ENCODE results near the gene DCDC2. TPM values are rescaled to one million over a fixed set of nuclear protein-coding genes. Genes with fewer than 3 reads are reported as not detected.

Gene DCDC2
- total RNA-seq, 6 experiments from 2014 or later: not detected

DNA sequence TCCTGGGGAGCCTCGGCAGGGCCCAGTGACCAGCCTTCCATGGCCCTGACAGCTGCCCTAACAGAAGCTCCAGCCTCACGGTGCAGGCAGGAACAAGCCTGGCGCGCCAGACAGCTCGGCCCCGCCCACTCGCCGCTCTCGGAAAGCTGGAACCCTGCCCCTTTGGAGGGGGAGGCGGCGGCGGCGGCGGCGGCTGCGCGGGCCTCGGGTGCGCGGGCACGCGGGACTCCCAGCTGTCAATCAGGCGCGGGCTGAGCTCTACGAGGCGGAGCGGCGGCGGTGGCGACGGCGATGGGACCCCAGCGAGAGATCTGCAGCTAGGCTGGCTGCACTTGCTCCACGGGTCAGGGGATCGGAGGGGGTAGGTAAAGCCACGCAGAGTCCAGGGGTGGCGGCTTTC lies 231.9 kb downstream of the DCDC2 start, which contains the start of gene NRSN1:
TSS of gene NRSN1 (plus strand) at position 236 of the 400 bp plus-strand sequence. CDS start 8,113 bp downstream, outside the sequence.
- Mint-ChIP-seq H3K9me3 (peaks cover 39% of the 10 kb centered on the region), H3K36me3 (ENCODE audit: low read depth) (no peaks in the 10 kb centered on the region), H3K4me1 (ENCODE audit: low read depth) (no peaks in the 10 kb centered on the region), H3K4me3 (no peak within 1 kb of the TSS), H3K27me3 (ENCODE audit: insufficient read depth) (no peaks in the 10 kb centered on the region; the same call in 1 of the 2 replicates), H3K27ac (no peak within 1 kb of the TSS)
- DNase-seq: no peak
- TF ChIP-seq, protein P1, sequence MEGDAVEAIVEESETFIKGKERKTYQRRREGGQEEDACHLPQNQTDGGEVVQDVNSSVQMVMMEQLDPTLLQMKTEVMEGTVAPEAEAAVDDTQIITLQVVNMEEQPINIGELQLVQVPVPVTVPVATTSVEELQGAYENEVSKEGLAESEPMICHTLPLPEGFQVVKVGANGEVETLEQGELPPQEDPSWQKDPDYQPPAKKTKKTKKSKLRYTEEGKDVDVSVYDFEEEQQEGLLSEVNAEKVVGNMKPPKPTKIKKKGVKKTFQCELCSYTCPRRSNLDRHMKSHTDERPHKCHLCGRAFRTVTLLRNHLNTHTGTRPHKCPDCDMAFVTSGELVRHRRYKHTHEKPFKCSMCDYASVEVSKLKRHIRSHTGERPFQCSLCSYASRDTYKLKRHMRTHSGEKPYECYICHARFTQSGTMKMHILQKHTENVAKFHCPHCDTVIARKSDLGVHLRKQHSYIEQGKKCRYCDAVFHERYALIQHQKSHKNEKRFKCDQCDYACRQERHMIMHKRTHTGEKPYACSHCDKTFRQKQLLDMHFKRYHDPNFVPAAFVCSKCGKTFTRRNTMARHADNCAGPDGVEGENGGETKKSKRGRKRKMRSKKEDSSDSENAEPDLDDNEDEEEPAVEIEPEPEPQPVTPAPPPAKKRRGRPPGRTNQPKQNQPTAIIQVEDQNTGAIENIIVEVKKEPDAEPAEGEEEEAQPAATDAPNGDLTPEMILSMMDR (IDR thresholded peaks at IDR 0.05): no peak

DNA sequence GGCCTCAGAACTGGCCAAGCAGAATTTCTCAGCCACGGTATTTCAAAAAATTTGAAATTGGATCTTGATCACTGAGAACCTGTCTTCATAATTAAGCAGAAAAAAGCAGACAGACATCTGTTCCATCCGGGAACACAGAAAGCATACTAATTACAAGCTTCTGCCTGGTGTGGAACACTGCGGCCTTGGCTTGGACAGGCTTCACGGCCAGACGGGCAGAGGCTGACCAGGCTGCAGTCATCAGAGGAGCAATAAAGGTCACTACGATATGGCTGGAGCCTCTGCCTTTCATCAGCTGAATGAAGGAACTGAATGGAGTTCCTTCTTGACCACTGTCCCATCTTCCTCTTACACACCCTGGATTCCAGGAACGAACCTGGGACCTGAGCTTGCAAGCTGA lies 235.7 kb downstream of the DCDC2 start:
- no peak overlapping the region for H3K4me3 Mint-ChIP-seq
- peaks cover 61% of the 10 kb centered on the region for H3K9me3 Mint-ChIP-seq
- DNase-seq: no peak
- H3K27ac Mint-ChIP-seq: no peak overlapping the region
- no peaks in the 10 kb centered on the region for H3K36me3 Mint-ChIP-seq (ENCODE audit: low read depth)
- no peaks in the 10 kb centered on the region; the same call in 1 of the 2 replicates for H3K27me3 Mint-ChIP-seq (ENCODE audit: insufficient read depth)
- TF ChIP-seq, protein P1 (IDR thresholded peaks at IDR 0.05): no peak
- H3K4me1 Mint-ChIP-seq (ENCODE audit: low read depth): no peaks in the 10 kb centered on the region

Other genes starting within 250 kb of the DCDC2 start
- not detected for gene NRSN1, start 231.8 kb downstream of the DCDC2 start, total RNA-seq (2021; fragmentation: NEBNext Ultra II Directional; extraction: Animal tissue kit (Norgen Biotek cat#: 25700))
- gene MRS2, start 44.9 kb upstream of the DCDC2 start, total RNA-seq (2021; fragmentation: NEBNext Ultra II Directional; extraction: Animal tissue kit (Norgen Biotek cat#: 25700)): 10 to 100 TPM; 14.7 to 21.1 (median 16.9) TPM
- gene GPLD1, start 131.5 kb upstream of the DCDC2 start, total RNA-seq (2021; fragmentation: NEBNext Ultra II Directional; extraction: Animal tissue kit (Norgen Biotek cat#: 25700)): under 1 TPM; 0.14 to 0.39 (median 0.22) TPM
- gene ALDH5A1, start 136.9 kb upstream of the DCDC2 start, total RNA-seq (2021; fragmentation: NEBNext Ultra II Directional; extraction: Animal tissue kit (Norgen Biotek cat#: 25700)): 1 to 10 TPM in 3 of 6 experiments, under 1 TPM in 3; 0.55 to 2.2 (median 1.2) TPM

Measured in HFFc6 (cell line).